AG10803 (cell line): ENCODE results near the gene PHLDA1.

Experiments
- DNase-seq: peaks from one replicate; pipeline ENCODE4 v3.0.0; 2010; ENCODE audit warnings: low read depth
- H3K4me3 ChIP-seq: 2 replicates; pipeline ENCODE4 v1.5.1; 2011; ENCODE audit warnings: mild to moderate bottlenecking, low read length, control low read depth
- TF ChIP-seq, protein P1 (sequence below): conservative IDR thresholded peaks from 2 replicates; pipeline ENCODE4 v1.5.1; 2011; ENCODE audit warnings: mild to moderate bottlenecking, low read length, control low read depth, inconsistent platforms

PHLDA1 gene

DNA sequence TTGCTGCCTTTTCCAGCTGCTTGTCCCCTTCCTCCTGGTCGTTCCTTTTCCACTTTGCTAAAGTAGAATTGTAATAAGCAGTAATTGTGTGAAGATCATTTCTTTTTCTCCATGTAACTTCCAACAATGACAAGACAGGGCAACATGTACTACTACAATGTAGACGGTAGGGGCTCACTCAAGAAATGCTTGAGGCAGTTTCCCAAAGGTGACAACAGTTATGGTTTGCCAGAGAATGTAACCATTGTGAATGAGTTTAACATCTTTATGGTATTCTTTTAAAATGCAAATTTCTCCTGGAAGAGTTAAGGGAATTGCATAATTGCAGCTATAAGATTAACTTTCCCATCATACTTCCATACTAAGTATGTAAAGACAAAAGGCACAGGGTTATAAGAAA lies 23.8 kb upstream of the PHLDA1 start:
- H3K4me3 ChIP-seq, result no peak overlapping the region
- TF ChIP-seq, protein P1, sequence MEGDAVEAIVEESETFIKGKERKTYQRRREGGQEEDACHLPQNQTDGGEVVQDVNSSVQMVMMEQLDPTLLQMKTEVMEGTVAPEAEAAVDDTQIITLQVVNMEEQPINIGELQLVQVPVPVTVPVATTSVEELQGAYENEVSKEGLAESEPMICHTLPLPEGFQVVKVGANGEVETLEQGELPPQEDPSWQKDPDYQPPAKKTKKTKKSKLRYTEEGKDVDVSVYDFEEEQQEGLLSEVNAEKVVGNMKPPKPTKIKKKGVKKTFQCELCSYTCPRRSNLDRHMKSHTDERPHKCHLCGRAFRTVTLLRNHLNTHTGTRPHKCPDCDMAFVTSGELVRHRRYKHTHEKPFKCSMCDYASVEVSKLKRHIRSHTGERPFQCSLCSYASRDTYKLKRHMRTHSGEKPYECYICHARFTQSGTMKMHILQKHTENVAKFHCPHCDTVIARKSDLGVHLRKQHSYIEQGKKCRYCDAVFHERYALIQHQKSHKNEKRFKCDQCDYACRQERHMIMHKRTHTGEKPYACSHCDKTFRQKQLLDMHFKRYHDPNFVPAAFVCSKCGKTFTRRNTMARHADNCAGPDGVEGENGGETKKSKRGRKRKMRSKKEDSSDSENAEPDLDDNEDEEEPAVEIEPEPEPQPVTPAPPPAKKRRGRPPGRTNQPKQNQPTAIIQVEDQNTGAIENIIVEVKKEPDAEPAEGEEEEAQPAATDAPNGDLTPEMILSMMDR, result no peak
- no peak for DNase-seq

DNA sequence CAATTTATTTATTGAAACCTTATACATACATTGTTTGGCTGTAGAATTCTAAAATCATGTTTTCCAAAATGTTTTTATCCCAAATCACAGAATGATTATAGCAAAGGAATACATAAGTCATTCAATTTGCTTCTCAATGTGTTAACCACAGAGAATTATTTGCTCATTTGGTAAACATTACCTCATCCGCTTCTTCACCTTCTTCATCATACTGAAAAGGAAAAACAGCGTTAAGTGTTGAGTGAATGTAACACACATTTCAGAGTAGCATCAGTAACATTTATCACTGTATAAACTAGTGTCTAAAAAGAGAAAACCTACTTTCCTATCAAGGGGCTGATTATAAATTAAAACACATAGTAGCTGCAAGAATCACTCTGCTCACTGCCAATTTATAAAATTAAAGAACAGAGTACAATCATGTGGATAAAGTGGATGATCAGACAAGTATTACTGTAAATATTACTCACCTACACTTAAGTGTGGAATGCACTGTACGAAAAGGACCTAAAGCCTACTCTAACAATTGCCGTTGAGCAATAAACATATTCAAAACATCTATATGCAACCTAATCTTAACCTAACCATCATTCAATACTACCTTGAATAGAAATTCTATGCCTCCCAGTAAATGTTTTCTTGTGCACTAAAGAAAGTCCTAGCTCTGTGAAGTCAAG lies 18.1 kb upstream of the PHLDA1 start:
- TF ChIP-seq, protein P1, result no peak
- DNase-seq, result no peak
- H3K4me3 ChIP-seq, result no peak overlapping the region

DNA sequence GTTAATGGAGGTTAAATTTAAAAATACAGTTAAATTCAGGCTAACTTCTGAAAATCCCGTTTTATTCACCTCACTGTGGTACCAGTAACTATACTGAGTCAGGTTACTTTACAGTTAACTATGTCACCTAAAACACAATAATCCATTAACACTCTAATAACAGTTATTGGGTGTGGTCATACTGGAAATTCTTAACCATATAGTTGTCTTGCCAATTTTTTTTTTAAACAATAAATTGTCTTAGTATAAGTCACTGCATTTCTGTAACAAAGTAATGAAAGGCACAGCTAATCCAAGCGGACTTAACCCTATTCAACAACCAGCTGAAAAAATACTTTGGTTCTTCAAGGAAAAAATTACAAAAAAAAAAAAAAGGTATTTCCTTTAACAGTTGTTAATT lies 16.2 kb upstream of the PHLDA1 start:
- no peak overlapping the region for H3K4me3 ChIP-seq
- TF ChIP-seq, protein P1, result no peak
- DNase-seq, result no peak

DNA sequence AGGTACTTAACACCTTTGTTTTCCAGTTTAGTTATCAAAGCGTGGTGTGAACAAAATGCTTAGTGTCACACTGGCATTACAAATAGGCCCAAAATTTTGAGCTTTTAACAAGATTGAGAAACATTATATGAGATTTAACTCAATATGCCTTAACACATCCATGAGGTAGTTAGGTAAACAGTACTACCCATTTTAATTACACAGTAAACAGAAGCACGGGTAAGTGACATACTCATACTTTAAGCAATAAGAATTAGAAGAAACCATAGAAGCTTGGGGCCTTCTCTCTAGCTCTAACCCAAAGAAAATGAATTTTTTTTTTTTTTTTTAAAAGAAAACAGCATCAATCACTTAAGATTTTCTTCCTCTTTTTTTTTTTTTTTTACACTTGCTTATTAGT lies 15.5 kb upstream of the PHLDA1 start:
- no peak for DNase-seq
- H3K4me3 ChIP-seq, result no peak overlapping the region
- TF ChIP-seq, protein P1, result no peak

DNA sequence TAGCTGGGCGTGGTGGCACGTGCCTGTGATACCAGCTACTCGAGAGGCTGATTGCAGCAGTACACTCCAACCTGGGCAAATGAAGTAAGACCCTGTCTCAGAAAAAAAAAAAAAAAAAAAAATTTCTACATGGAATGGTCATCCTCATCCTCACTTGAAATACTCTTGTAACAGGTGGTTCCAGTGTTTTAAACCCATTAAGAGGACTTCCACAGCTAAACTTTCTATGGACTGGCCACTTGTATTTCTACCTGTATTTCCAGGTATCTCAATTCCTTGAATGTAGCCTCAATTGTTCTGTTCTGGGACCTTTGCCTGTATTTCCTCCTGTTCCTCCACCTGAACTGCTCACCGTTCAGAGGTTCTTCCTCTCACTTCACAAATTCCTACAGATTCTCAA lies 11.8 kb upstream of the PHLDA1 start:
- no peak for DNase-seq
- no peak overlapping the region for H3K4me3 ChIP-seq
- TF ChIP-seq, protein P1, result no peak

DNA sequence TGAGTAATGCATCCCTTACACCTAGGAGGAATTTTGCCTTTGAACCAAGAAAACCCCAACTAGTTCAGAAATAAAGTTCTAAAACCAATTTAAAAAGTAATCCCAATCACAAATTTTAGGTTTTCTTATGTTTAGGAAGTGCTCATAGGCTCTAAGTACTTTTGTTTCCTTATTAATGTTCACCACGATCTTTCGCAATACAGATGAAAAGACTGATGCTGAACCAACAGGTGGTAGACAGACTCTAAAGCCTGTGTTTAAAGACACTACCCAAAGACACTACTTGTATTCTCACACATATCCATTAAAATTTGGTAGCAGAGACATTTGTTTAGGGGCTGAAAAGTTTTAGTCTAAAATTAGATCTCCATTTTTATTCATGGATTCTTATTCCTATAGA lies 10.6 kb upstream of the PHLDA1 start:
- TF ChIP-seq, protein P1, result no peak
- peak; percentile 26 for DNase-seq
- no peak overlapping the region for H3K4me3 ChIP-seq

DNA sequence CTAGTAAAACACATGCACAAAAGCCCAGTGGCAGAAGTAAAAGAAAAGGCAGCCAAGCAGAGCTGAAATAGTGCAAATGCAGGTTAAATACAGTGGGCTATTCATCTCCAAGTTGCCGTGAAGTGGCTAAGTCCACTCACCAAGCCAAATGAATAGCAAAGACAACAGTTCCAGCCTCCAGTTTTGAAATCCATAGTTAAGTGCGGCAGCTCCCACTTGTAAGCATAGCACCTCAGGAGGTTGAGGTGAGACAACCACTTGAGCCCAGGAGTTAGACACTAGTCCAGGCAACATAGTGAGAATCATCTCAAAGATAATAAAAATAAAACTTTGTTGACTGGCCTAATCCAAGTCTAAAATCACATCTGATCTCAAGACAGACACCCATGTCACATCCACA lies 9.8 kb upstream of the PHLDA1 start:
- no peak for DNase-seq
- TF ChIP-seq, protein P1, result no peak
- H3K4me3 ChIP-seq, result no peak overlapping the region
